Chondrocyte (in vitro differentiated cells): ENCODE data around the gene ST6GALNAC1. TPM values are rescaled to one million over a fixed set of nuclear protein-coding genes. Genes with fewer than 3 reads are reported as not detected.

Experiments
- DNase-seq: peaks from one replicate; pipeline ENCODE4 v3.0.0; 2021; ENCODE audit warnings: mixed read lengths, low spot score
- H3K27ac Mint-ChIP-seq: one replicate; pipeline ENCODE4 v1.8.0; 2021; ENCODE audit warnings: mild to moderate bottlenecking, moderate library complexity, mixed read lengths; ENCODE audit not compliant: unreplicated experiment
- H3K27me3 Mint-ChIP-seq: 2 replicates; pipeline ENCODE4 v1.8.0; 2021; ENCODE audit warnings: low read depth, mixed read lengths
- H3K36me3 Mint-ChIP-seq: 2 replicates; pipeline ENCODE4 v1.8.0; 2021; ENCODE audit warnings: low read depth, mixed read lengths
- H3K4me1 Mint-ChIP-seq: 2 replicates; pipeline ENCODE4 v1.8.0; 2021; ENCODE audit warnings: low read depth, mild to moderate bottlenecking, mixed read lengths
- H3K4me3 Mint-ChIP-seq: one replicate; pipeline ENCODE4 v1.8.0; 2021; ENCODE audit warnings: mild to moderate bottlenecking, moderate library complexity, mixed read lengths; ENCODE audit not compliant: unreplicated experiment
- H3K9me3 Mint-ChIP-seq: 2 replicates; pipeline ENCODE4 v1.8.0; 2021; ENCODE audit warnings: low read depth, mixed read lengths
- total RNA-seq: library from RNA; stranded (reverse); gene quantifications from 3 replicates; pipeline ENCODE4 v1.2.1, GENCODE V29; 2021
- TF ChIP-seq, protein P1 (sequence below): fragments of 200-600 bp; sonication (generic); IDR thresholded peaks from 2 replicates; pipeline ENCODE4 v1.5.0; 2021; ENCODE audit warnings: antibody characterized with exemption, mild to moderate bottlenecking, moderate library complexity

Gene ST6GALNAC1
- total RNA-seq, 1 donor from 2014 or later = not detected

DNA sequence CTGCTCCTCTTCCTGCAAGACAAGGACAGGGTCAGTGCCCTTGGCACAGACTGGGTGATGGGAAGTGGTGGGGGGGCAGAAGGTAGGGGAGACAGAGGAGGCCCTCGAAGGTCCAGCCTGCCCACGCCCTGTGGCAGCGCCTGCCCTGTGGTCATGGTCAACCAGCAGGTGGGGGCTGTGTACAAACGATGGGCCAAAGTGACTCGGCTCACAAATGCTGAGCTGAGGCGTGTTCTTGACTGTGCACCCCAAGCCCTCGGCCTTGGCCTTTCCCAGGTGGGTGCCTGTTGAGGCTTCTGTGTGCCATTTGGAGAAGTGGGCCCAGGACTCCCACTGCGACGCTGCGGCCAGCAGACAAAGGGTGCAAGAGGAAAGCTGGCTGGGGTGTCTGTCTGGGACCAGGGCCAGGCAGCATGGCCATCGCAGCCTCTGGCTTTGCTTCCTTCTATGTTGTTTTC, 44.6 kb upstream of the ST6GALNAC1 start:
- Mint-ChIP-seq H3K4me3 (peak overlapping the region; percentile 56), H3K27me3 (no peaks in the 10 kb centered on the region), H3K4me1 (peaks cover 56% of the 10 kb centered on the region), H3K9me3 (no peaks in the 10 kb centered on the region), H3K27ac (peak overlapping the region; percentile 97), H3K36me3 (peaks cover 4% of the 10 kb centered on the region)
- no peak for DNase-seq
- TF ChIP-seq, protein P1, sequence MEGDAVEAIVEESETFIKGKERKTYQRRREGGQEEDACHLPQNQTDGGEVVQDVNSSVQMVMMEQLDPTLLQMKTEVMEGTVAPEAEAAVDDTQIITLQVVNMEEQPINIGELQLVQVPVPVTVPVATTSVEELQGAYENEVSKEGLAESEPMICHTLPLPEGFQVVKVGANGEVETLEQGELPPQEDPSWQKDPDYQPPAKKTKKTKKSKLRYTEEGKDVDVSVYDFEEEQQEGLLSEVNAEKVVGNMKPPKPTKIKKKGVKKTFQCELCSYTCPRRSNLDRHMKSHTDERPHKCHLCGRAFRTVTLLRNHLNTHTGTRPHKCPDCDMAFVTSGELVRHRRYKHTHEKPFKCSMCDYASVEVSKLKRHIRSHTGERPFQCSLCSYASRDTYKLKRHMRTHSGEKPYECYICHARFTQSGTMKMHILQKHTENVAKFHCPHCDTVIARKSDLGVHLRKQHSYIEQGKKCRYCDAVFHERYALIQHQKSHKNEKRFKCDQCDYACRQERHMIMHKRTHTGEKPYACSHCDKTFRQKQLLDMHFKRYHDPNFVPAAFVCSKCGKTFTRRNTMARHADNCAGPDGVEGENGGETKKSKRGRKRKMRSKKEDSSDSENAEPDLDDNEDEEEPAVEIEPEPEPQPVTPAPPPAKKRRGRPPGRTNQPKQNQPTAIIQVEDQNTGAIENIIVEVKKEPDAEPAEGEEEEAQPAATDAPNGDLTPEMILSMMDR = peak; percentile 27

DNA sequence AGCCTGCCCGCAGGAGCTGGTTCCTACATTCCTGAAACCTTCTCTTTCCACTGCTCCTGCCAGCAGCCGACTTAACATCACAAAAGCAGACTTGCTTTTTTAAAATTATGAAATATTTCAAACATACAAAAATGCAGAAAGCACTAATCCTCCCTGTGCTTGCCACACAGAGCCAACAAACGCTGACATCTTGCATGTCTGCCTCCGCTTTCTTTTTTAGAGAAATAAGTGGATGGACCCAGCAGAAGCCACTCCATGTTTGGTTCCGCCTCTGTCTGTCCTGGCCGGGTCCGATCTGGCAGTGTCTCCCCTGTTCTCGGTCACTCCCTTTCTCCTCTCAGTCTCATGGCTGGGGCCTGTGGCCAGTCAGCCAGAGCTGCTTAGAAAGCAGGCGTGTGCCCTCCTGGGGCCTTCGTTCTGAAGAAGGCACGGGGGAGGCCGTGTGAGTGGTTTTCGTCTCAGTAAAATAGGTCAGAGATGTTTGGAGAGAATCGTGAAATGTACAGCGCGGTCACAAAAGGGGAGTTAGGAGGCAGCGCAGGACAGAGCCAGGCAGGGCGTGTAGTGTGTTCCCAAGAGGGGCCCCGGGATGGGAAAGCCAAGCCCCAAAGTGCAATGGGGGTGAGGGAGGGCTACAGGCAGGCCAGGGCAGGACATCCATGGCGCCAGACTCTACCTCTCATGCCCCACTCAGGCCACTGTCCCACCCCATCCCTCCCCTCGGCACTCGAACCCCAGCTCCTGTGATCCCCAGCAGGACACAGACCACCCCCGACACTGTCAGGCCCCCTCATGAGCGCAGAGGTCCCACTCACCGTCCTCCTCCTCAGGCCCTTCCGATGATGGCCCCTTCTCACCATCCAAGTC, 44.0 kb upstream of the ST6GALNAC1 start:
- TF ChIP-seq, protein P1 = no peak
- no peaks in the 10 kb centered on the region for H3K9me3 Mint-ChIP-seq
- H3K36me3 Mint-ChIP-seq = peaks cover 4% of the 10 kb centered on the region
- peak overlapping the region; percentile 45 for H3K4me3 Mint-ChIP-seq
- DNase-seq = no peak
- peak overlapping the region; percentile 97 for H3K27ac Mint-ChIP-seq
- H3K4me1 Mint-ChIP-seq = peaks cover 56% of the 10 kb centered on the region
- no peaks in the 10 kb centered on the region for H3K27me3 Mint-ChIP-seq

DNA sequence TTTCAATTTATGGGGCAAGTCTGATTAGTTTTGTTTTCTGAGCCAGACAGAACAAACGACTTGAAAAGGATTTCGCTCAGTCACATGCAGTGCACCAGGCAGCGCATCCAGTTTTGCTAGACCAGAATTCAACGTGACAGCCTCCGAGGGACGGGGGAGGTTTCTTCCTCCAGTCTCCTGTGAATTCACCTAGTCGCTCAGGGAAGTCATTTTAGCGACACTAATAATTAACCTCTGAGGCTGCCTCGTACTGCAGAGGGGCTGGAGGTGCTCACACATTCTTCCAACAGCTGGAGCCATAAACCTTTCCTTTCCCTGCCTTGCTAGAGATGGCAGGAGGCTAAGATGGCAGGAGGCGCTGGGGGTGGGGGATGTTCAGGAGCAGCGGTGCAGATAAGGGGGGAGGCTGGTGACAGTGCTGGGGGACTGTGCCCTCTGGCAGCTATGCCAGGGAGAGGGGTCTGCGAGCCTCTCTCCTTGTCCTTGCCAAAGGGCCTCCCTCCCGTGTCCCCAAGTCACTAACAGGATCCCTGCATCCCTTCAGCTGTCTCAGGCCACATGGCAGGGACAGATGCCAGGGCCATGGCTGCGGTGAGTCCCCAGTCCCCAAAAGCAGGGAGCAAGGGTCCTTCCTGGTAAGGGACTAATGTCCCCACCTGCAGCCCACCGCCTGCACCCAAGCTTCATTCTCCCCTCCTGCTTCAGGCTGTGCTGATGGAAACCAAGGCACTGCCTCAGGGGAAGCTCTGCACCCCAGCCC, 43.2 kb upstream of the ST6GALNAC1 start:
- Mint-ChIP-seq H3K27ac (peak overlapping the region; percentile 97), H3K9me3 (no peaks in the 10 kb centered on the region), H3K4me1 (peaks cover 62% of the 10 kb centered on the region), H3K27me3 (no peaks in the 10 kb centered on the region), H3K36me3 (peaks cover 8% of the 10 kb centered on the region), H3K4me3 (no peak overlapping the region)
- DNase-seq = no peak
- TF ChIP-seq, protein P1 = no peak

DNA sequence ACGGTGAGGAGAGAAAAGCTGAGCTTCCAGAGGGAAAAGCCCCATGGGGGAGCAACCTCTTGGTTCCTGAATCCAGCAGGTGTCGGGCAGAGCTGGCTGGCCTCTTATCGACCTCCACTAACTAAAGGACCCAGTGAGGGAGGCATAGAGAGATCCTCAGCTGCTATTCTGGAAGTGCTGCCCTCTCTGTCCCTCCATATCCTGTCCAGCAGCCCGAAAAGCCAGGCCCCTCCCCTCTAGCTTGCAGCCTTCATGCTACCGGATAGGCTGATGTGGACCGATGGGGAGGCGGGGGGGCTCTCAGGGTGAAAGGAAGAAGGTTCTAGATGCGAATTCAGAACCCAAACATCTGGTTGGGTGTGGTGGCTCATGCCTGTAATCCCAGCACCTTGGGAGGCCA, 42.3 kb upstream of the ST6GALNAC1 start:
- Mint-ChIP-seq H3K4me3 (no peak overlapping the region), H3K27me3 (no peaks in the 10 kb centered on the region), H3K4me1 (peaks cover 62% of the 10 kb centered on the region)

DNA sequence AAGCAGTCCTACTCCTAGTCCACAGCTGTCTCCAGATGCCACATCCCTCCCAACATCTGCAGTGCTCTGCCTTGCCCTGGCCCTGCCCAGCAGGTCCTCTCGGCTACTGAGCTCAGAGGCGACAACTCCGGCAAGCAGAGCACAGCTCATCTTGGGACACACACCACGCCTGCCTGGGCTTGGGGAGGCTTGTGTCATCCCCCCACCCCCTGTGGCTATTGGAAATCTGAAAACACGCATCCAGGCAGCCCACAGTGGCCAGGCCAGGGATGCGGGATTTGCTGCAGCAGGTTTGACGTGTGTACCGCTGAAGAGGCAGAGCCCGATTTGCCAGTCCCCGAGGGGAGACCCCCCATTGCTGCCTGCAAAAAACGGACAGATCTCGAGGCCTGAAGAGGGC, 41.8 kb upstream of the ST6GALNAC1 start:
- no peak for DNase-seq
- TF ChIP-seq, protein P1 = no peak
- Mint-ChIP-seq H3K27me3 (no peaks in the 10 kb centered on the region), H3K4me3 (no peak overlapping the region), H3K36me3 (peaks cover 8% of the 10 kb centered on the region), H3K27ac (no peak overlapping the region), H3K9me3 (no peaks in the 10 kb centered on the region), H3K4me1 (peaks cover 59% of the 10 kb centered on the region)

More for the DNA sequence above, 42.3 kb upstream of the ST6GALNAC1 start:
- Mint-ChIP-seq H3K9me3 (no peaks in the 10 kb centered on the region), H3K27ac (no peak overlapping the region), H3K36me3 (peaks cover 7% of the 10 kb centered on the region)
- TF ChIP-seq, protein P1 = no peak
- no peak for DNase-seq
